Measurements from ENCODE around the gene CYTH3.

- TF ChIP-seq FOSL2 (IDR thresholded peaks at IDR 0.05) (no peak), FOSL2 (CRISPR knock-in tag; IDR thresholded peaks at IDR 0.05) (no peak), POLR2AphosphoS2 (conservative IDR thresholded peaks at IDR 0.05; ENCODE audit: low read length) (no peak), MYC (IDR thresholded peaks at IDR 0.05; ENCODE audit: borderline replicate concordance, low read length) (no peak), JUN (IDR thresholded peaks at IDR 0.05) (no peak), MAZ (IDR thresholded peaks at IDR 0.05; ENCODE audit: borderline replicate concordance, low read depth, low read length) (no peak), BHLHE40 (IDR thresholded peaks at IDR 0.05; ENCODE audit: low read depth, low read length) (no peak), CTCF (IDR thresholded peaks at IDR 0.05) (no peak), EP300 (IDR thresholded peaks at IDR 0.05) (no peak), SMC3 (IDR thresholded peaks at IDR 0.05) (no peak), TP53 (CRISPR knock-in tag; IDR thresholded peaks at IDR 0.05) (no peak), RAD21 (conservative IDR thresholded peaks at IDR 0.05 in 1 of 2, IDR thresholded peaks at IDR 0.05 in 1 of 2) (no peak), EHMT2 (IDR thresholded peaks at IDR 0.05; ENCODE audit: low read depth) (no peak), CHD2 (IDR thresholded peaks at IDR 0.05; ENCODE audit: low read length, partially characterized antibody) (no peak), KDM1A (IDR thresholded peaks at IDR 0.05; ENCODE audit: low read depth) (no peak)
Observed at GRCh38 chr7:6167587-6168476, 104.6 kb downstream of the CYTH3 start.

All from A549 (cell line).